ENCODE measurements around the gene STUM.

DNA sequence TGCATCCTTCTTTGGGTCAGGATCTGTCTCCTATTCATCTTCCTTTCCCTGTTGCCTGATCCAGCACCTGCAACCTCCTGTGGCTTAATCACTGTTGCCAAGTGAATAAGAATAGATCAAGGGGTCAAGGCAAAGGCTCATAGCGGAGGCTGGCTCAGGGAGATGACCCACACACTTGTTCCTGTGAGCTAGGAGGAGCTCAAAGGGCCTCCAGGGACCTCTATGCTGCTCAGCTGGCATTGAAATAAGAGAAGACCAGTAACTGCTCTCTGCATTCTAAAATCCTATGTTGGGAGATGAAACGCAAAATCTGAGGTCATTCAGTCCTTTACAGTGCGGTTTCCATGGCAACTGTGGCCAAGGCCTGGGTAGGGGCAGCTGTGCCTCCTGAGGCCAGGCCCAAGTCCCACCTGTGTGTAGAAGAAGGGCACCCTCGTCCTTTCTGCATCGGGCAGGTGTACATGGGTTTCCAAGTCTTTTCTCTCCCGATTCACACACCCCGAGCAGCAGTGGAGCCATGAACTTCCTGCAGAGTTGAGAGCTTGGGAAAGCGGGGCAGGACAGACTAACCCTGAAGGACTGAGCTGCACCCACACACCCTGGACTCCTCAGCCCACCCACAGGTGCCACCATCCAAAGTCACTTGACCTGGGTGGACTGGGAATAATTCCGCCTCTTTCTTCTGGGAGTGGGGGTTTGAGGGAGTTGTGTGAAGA, 27.8 kb upstream of the STUM start:
- TF ChIP-seq, protein P1, sequence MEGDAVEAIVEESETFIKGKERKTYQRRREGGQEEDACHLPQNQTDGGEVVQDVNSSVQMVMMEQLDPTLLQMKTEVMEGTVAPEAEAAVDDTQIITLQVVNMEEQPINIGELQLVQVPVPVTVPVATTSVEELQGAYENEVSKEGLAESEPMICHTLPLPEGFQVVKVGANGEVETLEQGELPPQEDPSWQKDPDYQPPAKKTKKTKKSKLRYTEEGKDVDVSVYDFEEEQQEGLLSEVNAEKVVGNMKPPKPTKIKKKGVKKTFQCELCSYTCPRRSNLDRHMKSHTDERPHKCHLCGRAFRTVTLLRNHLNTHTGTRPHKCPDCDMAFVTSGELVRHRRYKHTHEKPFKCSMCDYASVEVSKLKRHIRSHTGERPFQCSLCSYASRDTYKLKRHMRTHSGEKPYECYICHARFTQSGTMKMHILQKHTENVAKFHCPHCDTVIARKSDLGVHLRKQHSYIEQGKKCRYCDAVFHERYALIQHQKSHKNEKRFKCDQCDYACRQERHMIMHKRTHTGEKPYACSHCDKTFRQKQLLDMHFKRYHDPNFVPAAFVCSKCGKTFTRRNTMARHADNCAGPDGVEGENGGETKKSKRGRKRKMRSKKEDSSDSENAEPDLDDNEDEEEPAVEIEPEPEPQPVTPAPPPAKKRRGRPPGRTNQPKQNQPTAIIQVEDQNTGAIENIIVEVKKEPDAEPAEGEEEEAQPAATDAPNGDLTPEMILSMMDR (IDR thresholded peaks at IDR 0.05; ENCODE audit: insufficient read depth, low read length, poor library complexity, severe bottlenecking): no peak
- TF ChIP-seq EZH2phosphoT487 (conservative IDR thresholded peaks at IDR 0.05; ENCODE audit: low read length): no peak

All from SU-DHL-6 (cell line).